HFFc6 (cell line): Measurements from ENCODE around the gene FBXO42. TPM values are rescaled to one million over a fixed set of nuclear protein-coding genes. Genes with fewer than 3 reads are reported as not detected.
A peak's percentile ranks its signal among the peaks of the same experiment; 100 is the strongest.

Experiments
- DNase-seq: peaks from one replicate; pipeline ENCODE4 v3.0.0-alpha.2; 2018
- H3K27ac Mint-ChIP-seq: 2 replicates; pipeline ENCODE4 v1.8.0; 2020; ENCODE audit warnings: mild to moderate bottlenecking, mixed read lengths
- H3K27me3 Mint-ChIP-seq: 2 replicates; pipeline ENCODE4 v1.8.0; 2021; ENCODE audit warnings: mild to moderate bottlenecking, moderate library complexity, mixed read lengths; ENCODE audit not compliant: insufficient read depth
- H3K36me3 Mint-ChIP-seq: 2 replicates; pipeline ENCODE4 v1.8.0; 2021; ENCODE audit warnings: low read depth, mixed read lengths
- H3K4me1 Mint-ChIP-seq: 2 replicates; pipeline ENCODE4 v1.8.0; 2020; ENCODE audit warnings: low read depth, mixed read lengths
- H3K4me3 Mint-ChIP-seq: 2 replicates; pipeline ENCODE4 v1.8.0; 2020; ENCODE audit warnings: mild to moderate bottlenecking, moderate library complexity, mixed read lengths
- H3K9me3 Mint-ChIP-seq: 2 replicates; pipeline ENCODE4 v1.8.0; 2020; ENCODE audit warnings: mild to moderate bottlenecking, mixed read lengths
- total RNA-seq, 6 experiments: library from RNA; stranded (reverse); fragmentation: NEBNext Ultra II Directional; extraction: Animal tissue kit (Norgen Biotek cat#: 25700); gene quantifications; 2 replicates in 1 of 6; 3 replicates in 5 of 6; pipeline ENCODE4 v1.2.3, GENCODE V29; 2021
- TF ChIP-seq, protein P1 (sequence below): fragments of 200-600 bp; sonication (generic); IDR thresholded peaks from 2 replicates; pipeline ENCODE4 v1.5.0; 2021; ENCODE audit warnings: antibody characterized with exemption, mild to moderate bottlenecking

The FBXO42 gene
- total RNA-seq, 6 experiments from 2014 or later = 11.5 to 15.2 (median 13.4) TPM

DNA sequence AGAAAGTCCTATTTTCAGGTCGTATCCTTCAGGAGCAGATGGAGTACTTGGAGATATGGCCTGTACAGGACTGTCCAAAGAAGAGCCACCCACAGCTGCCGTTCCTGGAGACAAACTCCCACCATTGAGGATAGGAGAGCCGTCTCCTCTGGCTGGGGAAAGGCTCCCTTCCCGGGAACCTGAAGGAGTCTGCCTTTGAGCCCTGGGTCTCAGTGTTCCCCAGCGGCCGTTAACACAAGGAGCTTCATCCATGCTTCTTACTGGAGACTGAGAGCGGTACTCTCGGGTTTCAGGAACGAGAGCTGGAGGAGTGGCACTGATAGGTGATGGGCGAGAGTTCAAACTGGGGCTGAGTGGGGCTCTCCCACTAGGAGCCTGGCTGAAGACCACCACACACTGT lies 100.9 kb downstream of the FBXO42 start:
- Mint-ChIP-seq H3K4me1 (peaks cover 61% of the 10 kb centered on the region), H3K9me3 (no peaks in the 10 kb centered on the region), H3K27me3 (no peaks in the 10 kb centered on the region), H3K27ac (no peak overlapping the region), H3K4me3 (no peak overlapping the region), H3K36me3 (peaks cover 50% of the 10 kb centered on the region)
- no peak for DNase-seq
- TF ChIP-seq, protein P1, sequence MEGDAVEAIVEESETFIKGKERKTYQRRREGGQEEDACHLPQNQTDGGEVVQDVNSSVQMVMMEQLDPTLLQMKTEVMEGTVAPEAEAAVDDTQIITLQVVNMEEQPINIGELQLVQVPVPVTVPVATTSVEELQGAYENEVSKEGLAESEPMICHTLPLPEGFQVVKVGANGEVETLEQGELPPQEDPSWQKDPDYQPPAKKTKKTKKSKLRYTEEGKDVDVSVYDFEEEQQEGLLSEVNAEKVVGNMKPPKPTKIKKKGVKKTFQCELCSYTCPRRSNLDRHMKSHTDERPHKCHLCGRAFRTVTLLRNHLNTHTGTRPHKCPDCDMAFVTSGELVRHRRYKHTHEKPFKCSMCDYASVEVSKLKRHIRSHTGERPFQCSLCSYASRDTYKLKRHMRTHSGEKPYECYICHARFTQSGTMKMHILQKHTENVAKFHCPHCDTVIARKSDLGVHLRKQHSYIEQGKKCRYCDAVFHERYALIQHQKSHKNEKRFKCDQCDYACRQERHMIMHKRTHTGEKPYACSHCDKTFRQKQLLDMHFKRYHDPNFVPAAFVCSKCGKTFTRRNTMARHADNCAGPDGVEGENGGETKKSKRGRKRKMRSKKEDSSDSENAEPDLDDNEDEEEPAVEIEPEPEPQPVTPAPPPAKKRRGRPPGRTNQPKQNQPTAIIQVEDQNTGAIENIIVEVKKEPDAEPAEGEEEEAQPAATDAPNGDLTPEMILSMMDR = no peak

DNA sequence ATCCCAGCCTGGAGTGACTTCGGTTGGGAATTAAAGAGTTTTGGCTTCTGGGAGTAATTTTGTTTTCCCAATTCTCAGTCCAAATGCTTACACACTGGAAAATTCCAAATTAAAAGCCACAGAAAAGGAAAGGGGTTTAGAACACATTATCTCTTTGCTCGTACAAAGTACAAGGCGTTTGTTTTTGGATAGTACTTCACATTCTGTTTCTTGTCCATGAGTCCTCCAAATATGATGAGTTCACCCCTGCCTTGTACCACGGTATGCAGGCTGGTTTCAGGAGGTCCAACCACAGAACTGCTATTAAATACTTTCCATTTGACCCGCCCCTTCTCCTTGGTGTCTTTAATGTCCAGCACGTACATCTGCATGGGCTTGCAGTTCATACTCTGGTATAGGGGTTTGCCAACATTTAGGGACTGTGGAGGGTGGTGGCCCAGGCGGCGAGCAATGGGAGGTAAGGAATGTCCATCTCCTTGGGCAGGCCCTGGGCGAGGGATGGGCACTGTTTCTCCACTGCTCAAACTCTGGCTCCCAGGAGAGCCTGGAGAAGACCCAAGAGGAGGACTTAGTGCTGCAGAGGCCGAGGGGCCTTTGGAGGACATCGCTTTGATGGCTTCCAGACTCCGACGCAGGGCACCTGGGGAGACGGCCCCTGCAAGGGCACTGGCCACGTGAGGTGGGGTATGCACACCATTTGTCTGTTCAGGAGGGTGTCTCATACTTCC lies 101.6 kb downstream of the FBXO42 start:
- Mint-ChIP-seq H3K4me3 (no peak overlapping the region), H3K9me3 (no peaks in the 10 kb centered on the region), H3K27ac (no peak overlapping the region), H3K27me3 (0 out of 2 replicates have a peak, but pooled peaks cover 2% of the 10 kb centered on the region), H3K36me3 (peaks cover 44% of the 10 kb centered on the region), H3K4me1 (peaks cover 54% of the 10 kb centered on the region)
- DNase-seq = peak; percentile 49
- TF ChIP-seq, protein P1 = no peak

DNA sequence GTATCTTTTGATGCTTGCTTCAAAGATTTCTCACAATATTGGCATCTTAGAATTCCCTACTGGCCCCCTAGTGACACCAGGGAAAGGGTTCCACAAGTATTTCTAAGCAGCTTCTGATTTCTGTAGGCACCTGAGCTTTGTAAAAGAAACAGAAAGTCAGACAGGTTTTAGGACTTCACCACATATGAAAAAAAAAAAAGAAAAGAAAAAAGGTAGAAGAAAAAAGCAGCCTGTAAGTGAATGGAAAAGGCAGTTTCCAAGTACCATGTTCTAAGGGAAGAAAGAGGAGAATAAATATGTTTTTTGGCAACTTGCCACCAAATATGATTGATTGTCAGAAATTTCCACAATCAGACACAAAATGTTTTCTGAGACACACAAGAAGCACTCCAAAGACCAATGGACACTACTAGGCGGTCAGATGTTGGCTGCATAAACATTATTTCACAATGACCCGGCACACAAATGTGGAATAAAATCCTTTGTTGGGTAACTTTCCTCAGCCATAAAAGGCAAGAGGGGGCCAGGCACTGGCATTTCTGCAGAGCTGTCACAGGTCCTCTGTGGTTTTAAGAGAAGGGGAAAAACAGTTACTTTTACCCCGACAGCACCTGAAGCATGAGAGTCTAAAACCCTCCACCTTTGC lies 102.6 kb downstream of the FBXO42 start:
- Mint-ChIP-seq H3K27ac (peak overlapping the region; percentile 29; the same call in 1 of the 2 replicates), H3K4me1 (peaks cover 46% of the 10 kb centered on the region), H3K27me3 (0 out of 2 replicates have a peak, but pooled peaks cover 2% of the 10 kb centered on the region), H3K36me3 (peaks cover 36% of the 10 kb centered on the region), H3K9me3 (no peaks in the 10 kb centered on the region), H3K4me3 (no peak overlapping the region)
- TF ChIP-seq, protein P1 = no peak
- DNase-seq = peak; percentile 15

DNA sequence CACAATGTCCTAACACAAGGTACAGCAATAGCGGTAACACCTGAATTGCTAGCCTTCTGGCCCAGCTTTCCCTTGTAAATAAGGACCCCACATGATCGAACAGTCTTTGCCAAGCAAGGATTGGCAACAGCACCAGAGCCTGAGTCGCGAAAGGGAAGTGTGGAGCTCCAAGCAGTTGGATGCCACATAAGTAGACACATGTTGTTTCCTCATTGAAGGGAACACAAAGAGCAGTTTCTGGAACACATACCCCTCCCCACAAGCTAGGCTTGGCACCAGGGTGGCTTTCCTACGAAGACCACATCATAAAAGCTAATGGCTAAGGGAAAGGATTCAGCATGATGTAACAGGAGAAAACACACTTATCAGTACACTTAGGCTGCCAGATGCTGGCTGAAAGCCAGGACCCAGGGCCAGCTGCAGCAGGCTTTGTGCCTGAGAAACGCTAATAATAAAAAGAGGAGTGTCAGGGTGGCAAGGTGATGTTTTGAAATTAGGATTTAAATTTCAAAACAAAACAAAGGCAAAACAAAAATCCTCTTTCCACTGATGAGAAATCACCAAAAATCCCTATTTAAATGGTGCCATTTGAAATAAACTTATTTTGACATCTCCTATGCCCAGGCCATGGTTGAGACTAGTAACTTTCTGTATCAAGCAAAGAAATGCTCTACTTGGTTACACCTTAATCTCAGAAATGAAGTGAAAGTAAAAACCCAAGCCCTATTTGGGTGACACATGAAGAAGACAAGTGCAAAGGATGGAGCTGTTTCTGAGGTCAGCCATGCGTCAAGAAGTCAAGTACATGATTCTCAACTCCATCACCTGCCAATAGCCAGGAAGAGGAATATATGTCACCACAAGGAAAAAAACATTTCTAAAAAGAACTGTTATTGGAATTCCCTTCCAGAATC lies 103.4 kb downstream of the FBXO42 start:
- peak; percentile 53 for DNase-seq
- H3K36me3 Mint-ChIP-seq = peaks cover 33% of the 10 kb centered on the region
- no peak overlapping the region for H3K4me3 Mint-ChIP-seq
- TF ChIP-seq, protein P1 = no peak
- H3K27ac Mint-ChIP-seq = peak overlapping the region; percentile 46; the same call in 1 of the 2 replicates
- peaks cover 43% of the 10 kb centered on the region for H3K4me1 Mint-ChIP-seq
- no peaks in the 10 kb centered on the region for H3K9me3 Mint-ChIP-seq
- peaks cover 6% of the 10 kb centered on the region; the same call in 1 of the 2 replicates for H3K27me3 Mint-ChIP-seq

DNA sequence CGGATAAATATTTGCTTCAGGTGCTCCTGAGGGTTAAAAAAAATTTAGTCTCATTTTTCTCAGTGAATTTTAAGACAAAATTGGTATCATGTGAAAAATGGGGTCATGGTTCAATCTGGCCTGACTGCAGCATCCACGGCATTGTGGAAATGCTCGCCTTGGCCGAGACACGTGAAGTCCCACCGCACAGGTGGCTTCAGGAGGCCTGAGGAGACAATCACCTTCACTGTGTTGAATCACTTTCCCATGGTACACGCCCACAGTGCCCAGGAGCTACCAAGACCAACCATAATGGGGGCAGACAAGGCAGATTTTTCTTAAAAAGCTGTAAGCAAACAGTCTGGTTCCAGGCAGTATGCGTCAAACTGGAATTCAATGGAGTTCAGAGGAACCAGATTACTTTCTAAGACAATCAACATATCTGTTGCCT lies 104.3 kb downstream of the FBXO42 start:
- Mint-ChIP-seq H3K36me3 (peaks cover 33% of the 10 kb centered on the region), H3K4me3 (no peak overlapping the region), H3K27ac (no peak overlapping the region), H3K4me1 (peaks cover 41% of the 10 kb centered on the region), H3K9me3 (no peaks in the 10 kb centered on the region), H3K27me3 (peaks cover 8% of the 10 kb centered on the region; the same call in 1 of the 2 replicates)
- DNase-seq = no peak
- TF ChIP-seq, protein P1 = no peak
